Measurements from ENCODE around the gene SULF2.

SULF2 gene

DNA sequence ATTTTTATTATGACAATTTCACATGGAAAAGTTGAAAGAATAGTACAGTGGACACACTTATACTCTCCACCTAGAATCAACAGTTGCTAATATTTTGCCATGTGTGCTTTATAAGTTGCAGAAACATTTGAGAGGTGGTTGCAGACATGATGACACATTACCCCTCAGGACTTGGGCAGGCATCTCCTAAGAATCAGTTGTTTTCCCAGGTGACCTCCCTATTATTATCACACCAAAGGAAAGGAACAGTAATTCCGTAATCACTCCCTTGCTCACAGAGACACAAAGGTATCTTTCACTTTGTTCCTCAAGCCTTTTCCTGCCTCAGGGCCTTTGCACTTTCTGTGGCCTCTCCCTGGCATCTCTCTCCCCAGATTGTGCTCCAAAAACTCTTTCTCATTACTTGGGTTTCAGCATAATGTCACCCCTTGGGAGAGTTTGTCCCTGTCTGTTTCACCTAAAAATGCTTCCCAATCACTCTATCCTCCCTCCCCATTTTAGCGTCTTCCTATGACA, 5.9 kb upstream of the SULF2 start:
- H3K4me3 ChIP-seq (ENCODE audit: low read length, poor library complexity, severe bottlenecking): no peak overlapping the region
- H3K79me2 ChIP-seq (ENCODE audit: insufficient read depth, low read length): no peaks in the 10 kb centered on the region
- no peaks in the 10 kb centered on the region for H3K4me1 ChIP-seq (ENCODE audit: insufficient read depth, low read length, poor library complexity, severe bottlenecking)
- no peaks in the 10 kb centered on the region for H3F3A ChIP-seq (ENCODE audit: low read depth)
- no peaks in the 10 kb centered on the region for H3K9me2 ChIP-seq (replicated peaks; ENCODE audit: low read depth, low read length)
- no peaks in the 10 kb centered on the region for H4K20me1 ChIP-seq (ENCODE audit: insufficient read depth, low read length, poor library complexity, severe bottlenecking)
- TF ChIP-seq, protein P1, sequence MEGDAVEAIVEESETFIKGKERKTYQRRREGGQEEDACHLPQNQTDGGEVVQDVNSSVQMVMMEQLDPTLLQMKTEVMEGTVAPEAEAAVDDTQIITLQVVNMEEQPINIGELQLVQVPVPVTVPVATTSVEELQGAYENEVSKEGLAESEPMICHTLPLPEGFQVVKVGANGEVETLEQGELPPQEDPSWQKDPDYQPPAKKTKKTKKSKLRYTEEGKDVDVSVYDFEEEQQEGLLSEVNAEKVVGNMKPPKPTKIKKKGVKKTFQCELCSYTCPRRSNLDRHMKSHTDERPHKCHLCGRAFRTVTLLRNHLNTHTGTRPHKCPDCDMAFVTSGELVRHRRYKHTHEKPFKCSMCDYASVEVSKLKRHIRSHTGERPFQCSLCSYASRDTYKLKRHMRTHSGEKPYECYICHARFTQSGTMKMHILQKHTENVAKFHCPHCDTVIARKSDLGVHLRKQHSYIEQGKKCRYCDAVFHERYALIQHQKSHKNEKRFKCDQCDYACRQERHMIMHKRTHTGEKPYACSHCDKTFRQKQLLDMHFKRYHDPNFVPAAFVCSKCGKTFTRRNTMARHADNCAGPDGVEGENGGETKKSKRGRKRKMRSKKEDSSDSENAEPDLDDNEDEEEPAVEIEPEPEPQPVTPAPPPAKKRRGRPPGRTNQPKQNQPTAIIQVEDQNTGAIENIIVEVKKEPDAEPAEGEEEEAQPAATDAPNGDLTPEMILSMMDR (conservative IDR thresholded peaks at IDR 0.05; ENCODE audit: low read length): no peak
- TF ChIP-seq EZH2phosphoT487 (IDR thresholded peaks at IDR 0.05; ENCODE audit: borderline replicate concordance): no peak
- no peaks in the 10 kb centered on the region for H3K9me3 ChIP-seq (ENCODE audit: insufficient read depth, low read depth, low read length)
- no peaks in the 10 kb centered on the region for H3K27me3 ChIP-seq (ENCODE audit: insufficient read depth, low read length, poor library complexity, severe bottlenecking)
- H2AFZ ChIP-seq (ENCODE audit: low read length): no peak overlapping the region
- H3K4me2 ChIP-seq (ENCODE audit: low read depth, low read length, poor library complexity, severe bottlenecking): no peak overlapping the region
- H3K9ac ChIP-seq (ENCODE audit: low read depth, low read length, poor library complexity, severe bottlenecking): no peak overlapping the region
- no peaks in the 10 kb centered on the region for H3K36me3 ChIP-seq (ENCODE audit: insufficient read depth, low read length)

DNA sequence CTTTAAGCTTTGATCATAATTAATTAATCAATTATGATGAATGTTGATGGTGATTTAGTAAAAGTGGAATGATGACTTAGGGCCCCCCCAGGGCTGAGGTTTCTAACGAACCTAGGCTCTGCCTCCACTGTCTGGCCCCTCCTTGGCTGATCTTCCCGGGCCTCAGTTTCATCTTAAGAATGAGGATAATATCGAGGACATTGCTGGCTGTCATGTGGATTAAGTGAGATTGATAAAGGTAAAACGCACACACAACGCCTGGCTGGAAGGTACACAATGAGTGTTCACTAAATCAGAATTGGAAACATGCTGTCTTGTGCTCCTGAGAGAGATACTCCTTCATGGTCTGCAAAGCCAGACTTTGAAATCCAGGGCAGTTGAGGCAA, 5.3 kb upstream of the SULF2 start:
- H3K9me3 ChIP-seq (ENCODE audit: insufficient read depth, low read depth, low read length): no peaks in the 10 kb centered on the region
- TF ChIP-seq EZH2phosphoT487 (IDR thresholded peaks at IDR 0.05; ENCODE audit: borderline replicate concordance): no peak
- TF ChIP-seq, protein P1 (conservative IDR thresholded peaks at IDR 0.05; ENCODE audit: low read length): no peak
- no peaks in the 10 kb centered on the region for H3K4me1 ChIP-seq (ENCODE audit: insufficient read depth, low read length, poor library complexity, severe bottlenecking)
- no peaks in the 10 kb centered on the region for H3K9me2 ChIP-seq (replicated peaks; ENCODE audit: low read depth, low read length)
- H4K20me1 ChIP-seq (ENCODE audit: insufficient read depth, low read length, poor library complexity, severe bottlenecking): no peaks in the 10 kb centered on the region
- no peaks in the 10 kb centered on the region for H3K79me2 ChIP-seq (ENCODE audit: insufficient read depth, low read length)
- H3K4me2 ChIP-seq (ENCODE audit: low read depth, low read length, poor library complexity, severe bottlenecking): no peak overlapping the region
- no peaks in the 10 kb centered on the region for H3F3A ChIP-seq (ENCODE audit: low read depth)
- H3K4me3 ChIP-seq (ENCODE audit: low read length, poor library complexity, severe bottlenecking): no peak overlapping the region
- no peaks in the 10 kb centered on the region for H3K36me3 ChIP-seq (ENCODE audit: insufficient read depth, low read length)
- no peaks in the 10 kb centered on the region for H3K27me3 ChIP-seq (ENCODE audit: insufficient read depth, low read length, poor library complexity, severe bottlenecking)
- no peak overlapping the region for H2AFZ ChIP-seq (ENCODE audit: low read length)
- H3K9ac ChIP-seq (ENCODE audit: low read depth, low read length, poor library complexity, severe bottlenecking): no peak overlapping the region

DNA sequence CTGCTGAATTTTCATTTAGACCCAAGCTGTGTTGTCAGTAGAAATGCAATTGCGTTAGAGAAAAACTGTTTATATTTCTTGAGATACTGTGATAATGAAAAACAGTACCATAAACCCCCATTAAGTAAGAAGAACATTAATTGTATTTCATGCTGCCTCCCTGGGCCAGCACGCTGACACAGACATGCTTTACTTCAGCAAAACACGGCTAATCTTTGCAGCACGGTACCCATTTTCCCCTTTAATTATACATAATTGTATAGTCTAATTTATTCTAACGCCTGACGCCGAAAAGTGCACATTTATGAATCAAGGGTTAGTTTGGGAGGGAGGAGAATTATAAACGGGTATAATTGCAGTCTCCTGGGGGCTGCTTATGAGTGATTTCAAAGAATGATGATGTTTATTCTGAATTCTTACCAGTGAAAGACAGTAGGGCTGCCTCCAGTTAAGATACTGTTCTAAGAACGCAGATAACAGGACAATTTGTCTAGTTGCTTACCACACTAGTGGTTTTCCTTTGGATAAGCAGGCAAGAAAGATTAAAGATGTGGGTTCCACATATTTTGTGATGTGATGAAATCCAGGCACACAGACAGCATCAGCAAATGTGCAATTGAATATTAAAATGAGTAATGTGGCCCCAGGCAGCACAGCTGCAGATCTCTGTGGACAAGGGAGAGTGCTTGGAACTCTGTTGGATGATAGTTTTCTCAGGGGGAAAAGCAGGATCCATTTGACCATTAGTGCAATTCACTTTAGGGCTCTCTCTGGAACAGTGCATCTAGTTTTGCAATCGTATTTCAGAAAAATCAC, 4.7 kb upstream of the SULF2 start:
- no peak overlapping the region for H3K4me2 ChIP-seq (ENCODE audit: low read depth, low read length, poor library complexity, severe bottlenecking)
- TF ChIP-seq, protein P1 (conservative IDR thresholded peaks at IDR 0.05; ENCODE audit: low read length): no peak
- TF ChIP-seq EZH2phosphoT487 (IDR thresholded peaks at IDR 0.05; ENCODE audit: borderline replicate concordance): no peak
- H3K27me3 ChIP-seq (ENCODE audit: insufficient read depth, low read length, poor library complexity, severe bottlenecking): no peaks in the 10 kb centered on the region

More for the DNA sequence above, 4.7 kb upstream of the SULF2 start:
- no peaks in the 10 kb centered on the region for H3K36me3 ChIP-seq (ENCODE audit: insufficient read depth, low read length)
- H3K9me3 ChIP-seq (ENCODE audit: insufficient read depth, low read depth, low read length): no peaks in the 10 kb centered on the region
- no peaks in the 10 kb centered on the region for H3F3A ChIP-seq (ENCODE audit: low read depth)
- H3K4me3 ChIP-seq (ENCODE audit: low read length, poor library complexity, severe bottlenecking): no peak overlapping the region
- no peaks in the 10 kb centered on the region for H3K79me2 ChIP-seq (ENCODE audit: insufficient read depth, low read length)
- no peaks in the 10 kb centered on the region for H3K4me1 ChIP-seq (ENCODE audit: insufficient read depth, low read length, poor library complexity, severe bottlenecking)
- H3K9me2 ChIP-seq (replicated peaks; ENCODE audit: low read depth, low read length): no peaks in the 10 kb centered on the region
- H4K20me1 ChIP-seq (ENCODE audit: insufficient read depth, low read length, poor library complexity, severe bottlenecking): no peaks in the 10 kb centered on the region
- H2AFZ ChIP-seq (ENCODE audit: low read length): no peak overlapping the region
- no peak overlapping the region for H3K9ac ChIP-seq (ENCODE audit: low read depth, low read length, poor library complexity, severe bottlenecking)
